ENCODE results near the gene DAB2IP. TPM values are rescaled to one million over a fixed set of nuclear protein-coding genes. Genes with fewer than 3 reads are reported as not detected.

The DAB2IP gene
- polyA plus RNA-seq, 1 donor: 48.6 TPM

DNA sequence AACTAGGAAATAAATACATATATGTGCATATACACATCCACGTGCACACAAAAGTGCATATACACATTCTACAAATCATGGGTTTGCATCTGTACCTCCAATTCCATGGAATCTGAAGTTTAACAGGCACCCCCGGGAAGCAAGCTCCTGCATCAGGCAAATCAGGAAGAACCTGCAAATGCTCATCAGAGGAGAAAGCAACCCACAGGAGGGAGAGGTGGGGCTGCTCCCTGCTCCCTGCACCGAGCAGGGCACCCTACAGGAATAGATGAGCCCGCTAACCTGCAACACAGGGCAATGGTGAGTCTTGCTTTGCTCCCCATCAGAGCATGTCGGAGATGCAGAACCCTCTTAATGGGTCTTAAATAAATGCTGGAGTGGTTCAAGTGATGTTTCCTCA lies 151.3 kb downstream of the DAB2IP start:
- DNase-seq: no peak

DNA sequence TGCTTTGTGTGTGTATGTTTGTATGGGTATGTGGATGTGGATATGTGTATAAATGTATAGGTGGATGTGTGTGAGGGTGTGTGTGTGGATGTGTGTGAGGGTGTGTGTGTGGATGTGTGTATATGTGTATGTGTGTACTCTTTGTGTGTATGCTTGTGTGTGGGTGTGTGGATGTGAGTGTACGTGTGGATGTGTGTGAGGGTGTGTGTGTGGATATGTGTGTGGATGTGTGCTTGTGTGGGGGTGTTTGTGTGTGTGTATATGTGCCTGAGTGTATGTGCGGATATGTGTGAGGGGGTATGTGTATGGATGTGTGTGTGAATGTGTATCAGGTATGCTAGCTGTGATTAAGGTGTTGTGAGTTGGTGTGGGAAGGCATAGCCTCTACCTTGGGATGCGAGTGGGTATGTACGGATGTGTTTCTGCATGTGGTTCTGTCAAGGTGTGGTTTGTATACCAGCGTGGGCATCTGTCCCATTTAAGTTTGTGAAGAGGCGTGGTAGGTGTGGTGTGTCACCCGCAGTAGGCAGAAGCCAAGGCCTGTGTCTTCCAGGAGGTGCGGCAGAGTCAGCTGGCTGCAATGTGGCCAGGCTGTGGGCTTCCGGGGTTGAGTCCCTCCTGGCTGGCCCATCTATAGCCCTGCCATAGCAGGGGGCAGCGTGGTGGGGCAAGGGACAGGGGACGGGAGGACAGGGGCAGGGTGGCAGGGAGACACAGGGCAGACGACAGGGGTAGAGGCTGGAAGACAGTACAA lies 155.8 kb downstream of the DAB2IP start:
- no peak for DNase-seq

DNA sequence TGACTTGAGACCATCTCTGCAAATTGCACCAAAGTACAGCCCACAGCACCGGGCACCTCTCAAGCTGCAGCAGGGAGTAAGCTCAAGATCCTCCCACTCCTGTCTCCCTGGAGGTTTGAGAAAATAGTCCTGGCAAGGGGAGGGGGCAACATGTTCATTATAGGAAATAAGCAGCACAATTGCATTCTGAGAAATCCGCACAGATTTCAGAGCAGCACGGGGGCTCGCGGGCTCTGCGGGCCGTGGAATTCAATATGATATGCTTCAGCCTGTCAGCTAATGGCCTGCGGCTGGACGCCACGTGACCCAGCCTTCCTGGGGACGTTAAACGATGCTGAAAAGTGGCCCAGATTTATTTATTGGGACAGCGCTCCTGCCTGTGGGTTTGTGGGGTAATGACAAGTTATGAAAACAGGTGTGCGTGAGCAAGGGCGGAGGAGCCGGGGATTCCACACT lies 156.4 kb downstream of the DAB2IP start:
- peak; percentile 32 for DNase-seq

DNA sequence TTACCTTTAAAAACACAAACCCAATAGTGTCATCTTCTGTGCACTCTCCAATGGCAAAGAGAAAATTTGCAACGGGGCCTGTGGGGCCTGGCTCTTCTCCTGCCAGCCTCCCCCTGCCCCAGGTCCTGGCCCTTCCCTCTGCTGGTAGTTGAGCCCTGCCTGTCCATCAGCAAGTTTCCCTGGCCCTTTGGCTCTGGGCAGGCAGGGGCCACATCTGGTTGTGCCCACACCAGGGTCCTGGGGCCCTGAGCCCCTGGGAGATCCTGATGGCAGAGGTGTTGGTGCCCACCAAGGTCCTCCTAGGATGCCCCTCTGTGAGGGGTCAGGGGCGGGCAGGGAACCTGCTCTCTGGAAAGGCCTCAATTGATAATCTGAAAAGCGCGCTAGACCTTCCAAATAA lies 157.3 kb downstream of the DAB2IP start:
- DNase-seq: no peak

DNA sequence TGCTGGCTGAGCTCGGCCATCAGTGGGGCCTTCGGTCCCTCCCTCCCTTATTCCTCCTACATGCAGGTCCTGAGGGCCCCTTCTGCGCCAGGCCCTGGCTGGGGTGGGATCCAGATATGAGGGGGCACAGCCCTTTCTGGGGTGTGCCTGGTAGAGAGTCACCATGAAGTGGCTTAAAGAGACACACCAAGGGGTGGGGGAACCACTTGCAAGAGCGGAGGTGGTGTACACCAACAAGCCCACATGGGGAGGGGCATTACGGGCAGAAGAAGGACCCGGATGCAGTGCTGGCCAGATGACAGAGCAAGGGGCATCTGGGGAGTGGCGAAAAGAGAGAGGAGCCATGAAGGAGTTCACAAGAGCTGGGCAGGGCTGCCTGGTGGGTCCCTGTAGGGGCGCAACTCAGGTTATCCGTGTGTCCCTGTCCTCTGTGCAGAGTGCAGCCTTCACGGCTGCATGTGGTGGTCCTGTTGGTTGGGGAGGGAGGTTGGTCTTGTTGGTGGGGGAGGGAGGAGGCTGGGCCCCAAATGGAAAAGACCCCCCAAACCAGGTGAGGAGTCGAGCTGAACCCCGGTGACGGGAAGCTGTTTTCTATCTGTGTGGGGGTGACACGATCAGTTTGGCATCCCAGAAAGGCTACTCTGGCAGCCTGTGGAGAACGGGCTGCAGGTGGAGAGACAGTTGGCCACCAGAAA lies 158.1 kb downstream of the DAB2IP start:
- no peak for DNase-seq

DNA sequence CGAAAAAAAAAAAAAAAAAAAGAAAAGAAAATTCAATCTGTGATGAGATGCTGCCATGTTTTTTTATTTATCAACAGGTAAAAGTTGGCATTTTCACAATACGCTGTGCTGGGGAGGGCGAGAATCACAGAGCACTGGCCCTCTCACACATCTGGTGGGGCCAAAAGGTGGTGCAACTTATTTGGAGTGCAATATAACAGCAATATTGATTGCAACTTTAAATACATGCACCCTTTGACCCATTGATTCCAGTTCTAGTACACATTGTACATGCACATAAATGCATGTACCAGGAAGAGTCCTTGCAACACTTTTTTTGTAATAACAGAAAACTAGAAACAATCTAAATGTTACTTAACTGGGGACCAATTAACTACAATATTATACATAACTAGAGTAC lies 159.1 kb downstream of the DAB2IP start:
- DNase-seq: no peak

DNA sequence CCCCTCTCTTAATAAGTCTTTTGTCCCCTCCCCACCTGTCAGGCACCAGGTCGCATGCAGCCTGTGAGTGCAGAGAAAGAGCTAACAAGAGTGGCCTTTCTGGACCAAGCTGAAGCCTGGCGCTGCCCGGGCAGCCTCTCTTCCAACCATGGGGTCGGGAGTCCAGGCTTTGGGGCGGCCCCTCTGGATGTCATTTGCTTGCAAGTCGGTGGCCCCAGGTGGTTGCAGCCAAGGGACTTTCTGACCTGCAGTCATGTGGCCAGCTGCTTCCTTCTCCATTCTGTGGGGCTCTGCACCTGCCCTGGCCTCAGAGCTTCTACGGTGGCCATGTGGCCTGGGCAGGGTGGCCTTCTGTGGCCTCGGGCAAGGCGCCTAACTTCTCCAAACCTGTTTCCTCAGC lies 159.7 kb downstream of the DAB2IP start:
- no peak for DNase-seq

DNA sequence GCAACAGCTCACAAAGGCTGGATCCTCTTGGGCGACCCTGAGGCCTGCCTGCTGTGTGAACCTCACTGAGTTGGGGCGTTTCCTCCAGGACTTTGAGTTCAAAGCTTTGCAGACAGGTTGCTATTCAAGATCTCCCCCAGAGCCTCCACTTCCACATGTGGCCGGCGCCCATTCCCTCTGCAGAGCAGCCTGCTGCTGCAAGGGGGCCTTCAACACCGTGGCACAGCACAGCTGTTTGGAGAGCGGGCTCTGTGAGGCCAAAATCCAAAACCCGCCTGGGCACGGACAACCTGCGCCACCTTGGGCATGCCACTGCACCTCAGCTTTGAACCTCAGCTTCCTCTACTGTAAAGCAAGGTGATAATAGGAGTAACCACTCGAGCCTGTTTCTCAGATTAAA lies 160.3 kb downstream of the DAB2IP start:
- DNase-seq: no peak

DNA sequence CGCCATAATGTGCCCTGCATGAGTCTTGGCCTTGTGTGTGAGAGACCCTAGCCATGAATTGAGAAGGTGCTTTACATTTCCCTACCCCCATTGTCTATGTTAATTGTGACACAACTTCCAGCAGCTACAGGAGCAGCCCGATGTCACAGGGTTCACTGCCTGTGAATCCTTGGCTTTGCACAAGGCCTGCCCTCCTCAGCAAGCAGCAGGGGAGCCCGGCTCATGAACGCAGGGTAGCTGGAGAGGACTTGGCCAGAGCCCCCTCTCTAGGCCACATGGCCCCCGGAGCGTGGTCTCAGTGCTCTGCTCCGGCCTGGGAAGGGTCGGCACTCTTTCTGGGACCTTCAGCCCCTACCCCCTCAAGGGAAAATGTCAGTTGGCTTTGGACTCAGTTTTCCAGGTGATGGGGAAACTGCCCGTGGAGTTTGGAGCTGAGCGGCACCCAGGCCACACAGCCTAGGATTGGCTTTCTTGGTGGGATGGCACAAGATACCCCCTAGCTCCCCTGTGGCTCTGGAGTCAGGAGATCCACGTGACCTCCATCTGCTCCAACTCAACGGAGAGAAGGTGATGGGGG lies 160.8 kb downstream of the DAB2IP start:
- no peak for DNase-seq

DNA sequence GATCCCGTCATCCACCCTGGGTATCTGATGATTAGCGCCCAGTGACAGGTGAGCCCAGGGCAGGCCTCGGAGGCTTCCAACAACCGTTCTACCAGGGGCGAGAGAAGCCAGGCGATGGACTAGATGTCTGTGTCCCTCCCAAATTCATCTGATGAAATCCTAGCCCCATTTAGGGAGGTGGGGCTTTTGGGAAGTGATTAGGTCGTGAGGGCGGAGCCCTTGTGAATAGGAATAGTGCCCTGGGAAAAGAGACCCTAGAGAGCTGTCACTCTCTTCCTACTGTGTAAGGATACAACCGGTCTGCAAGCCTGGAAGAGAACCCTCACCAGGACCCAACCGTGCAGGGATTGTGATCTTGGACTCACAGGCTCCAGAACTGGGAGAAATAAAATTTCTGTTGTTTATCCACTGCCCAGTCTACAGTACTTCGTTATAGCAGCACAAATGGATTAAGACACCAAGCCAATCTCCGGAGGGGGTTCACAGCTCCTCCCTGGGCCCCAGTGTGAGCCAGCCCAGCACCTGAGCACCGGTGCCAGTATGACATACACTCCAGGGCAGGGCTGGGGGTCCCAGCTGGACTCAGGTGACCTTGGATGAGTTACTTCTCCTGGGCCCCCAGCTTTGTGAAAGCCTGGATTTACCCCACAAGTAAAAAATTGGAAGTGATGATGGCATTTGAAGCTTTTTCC lies 162.2 kb downstream of the DAB2IP start:
- no peak for DNase-seq

DNA sequence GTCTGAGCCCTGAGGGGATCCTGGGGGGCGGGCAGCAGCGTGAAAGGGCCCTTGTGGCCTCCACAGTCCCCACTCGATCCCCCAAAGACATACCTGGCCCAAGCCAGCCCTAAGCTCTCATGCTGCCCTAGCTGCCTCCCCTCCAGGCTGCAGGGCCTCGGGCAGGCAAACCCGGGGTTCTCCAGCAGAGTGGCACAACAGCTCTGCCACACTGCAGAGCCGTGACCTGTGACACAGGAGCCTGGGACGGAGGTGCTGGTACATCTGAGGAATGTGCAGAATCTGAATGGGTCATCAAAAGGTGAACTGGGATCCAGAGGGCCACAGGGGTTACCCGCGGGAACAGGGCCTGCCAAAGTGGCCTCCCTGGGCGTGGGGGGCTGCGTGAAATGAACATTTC lies 163.2 kb downstream of the DAB2IP start:
- DNase-seq: no peak

DNA sequence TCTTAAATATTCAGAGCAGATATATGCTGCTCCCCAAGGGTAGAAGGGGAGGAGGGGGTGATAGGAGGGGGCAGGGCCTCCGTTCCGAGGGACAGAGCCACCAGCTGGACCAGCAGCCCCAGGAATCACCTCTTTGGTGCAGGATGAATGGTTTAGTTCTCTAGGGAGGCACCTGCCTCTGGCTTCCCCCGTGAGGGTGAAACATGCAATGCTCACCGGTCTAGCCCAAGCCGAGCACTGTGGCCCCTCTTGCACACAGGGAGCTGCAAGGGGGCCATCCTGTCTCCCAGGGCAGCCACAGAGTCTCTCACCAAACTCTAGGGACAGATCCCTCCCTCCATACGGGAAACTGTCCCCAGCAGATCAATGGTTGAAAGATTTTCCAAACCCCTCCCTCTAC lies 163.7 kb downstream of the DAB2IP start:
- DNase-seq: no peak

DNA sequence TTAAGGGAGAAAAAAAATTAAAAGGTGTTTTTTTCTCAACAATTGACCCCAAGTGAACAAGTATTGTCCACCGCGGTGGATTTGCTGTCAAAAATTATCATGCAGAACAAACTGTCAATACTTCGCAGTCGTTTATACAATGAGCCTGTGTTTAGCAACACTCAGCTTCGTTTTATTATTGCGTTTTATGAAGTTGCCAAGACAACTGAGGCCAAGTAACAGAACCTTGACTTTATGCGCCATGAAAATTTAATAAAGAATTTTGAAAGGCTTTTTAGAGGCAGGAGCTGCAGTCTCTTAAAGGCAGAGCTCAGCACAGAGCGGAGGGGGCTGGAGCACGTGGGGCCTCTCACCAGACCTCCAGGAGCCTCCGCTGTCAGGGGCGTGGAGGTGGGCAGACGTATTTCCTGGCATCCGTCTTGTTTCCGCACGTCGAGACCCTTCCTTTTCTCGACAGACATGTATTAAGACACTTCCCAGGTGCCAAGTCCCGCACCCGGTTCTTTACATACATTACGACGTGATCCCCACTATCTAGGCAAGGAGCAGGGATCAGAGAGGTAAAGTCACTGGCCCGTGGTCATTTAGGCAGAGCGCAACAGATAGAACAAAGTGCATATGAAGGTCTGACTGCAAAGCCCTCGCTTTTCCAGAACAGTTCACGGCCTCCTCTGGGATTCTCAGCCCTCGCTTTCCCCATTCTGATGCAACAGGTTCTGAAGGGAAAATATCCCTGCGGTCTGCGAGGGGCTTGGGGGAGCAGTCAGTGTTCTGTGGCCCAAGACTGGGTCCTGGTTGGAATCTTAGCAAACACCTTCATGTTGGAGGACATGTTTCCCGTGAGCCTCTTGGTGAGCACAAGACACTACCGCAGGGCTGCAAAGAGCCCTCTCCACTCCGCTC lies 164.4 kb downstream of the DAB2IP start:
- no peak for DNase-seq

DNA sequence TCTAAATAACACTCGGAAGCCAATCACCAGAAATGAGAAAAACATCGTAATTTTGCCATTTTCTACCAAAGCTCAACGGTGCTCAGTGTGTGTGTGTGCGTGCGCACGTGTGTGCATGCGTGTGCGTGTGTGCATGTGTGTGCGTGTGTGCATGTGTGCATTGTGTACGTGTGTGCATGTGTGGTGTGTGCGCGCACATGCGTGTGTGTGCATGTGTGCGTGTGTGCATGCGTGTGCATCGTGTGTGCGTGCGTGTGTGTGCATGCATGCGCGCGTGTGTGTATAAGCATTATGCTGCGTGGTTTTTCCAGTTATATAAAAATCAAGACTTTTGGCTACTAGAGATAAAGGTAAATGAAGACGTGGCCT lies 165.0 kb downstream of the DAB2IP start:
- DNase-seq: no peak

DNA sequence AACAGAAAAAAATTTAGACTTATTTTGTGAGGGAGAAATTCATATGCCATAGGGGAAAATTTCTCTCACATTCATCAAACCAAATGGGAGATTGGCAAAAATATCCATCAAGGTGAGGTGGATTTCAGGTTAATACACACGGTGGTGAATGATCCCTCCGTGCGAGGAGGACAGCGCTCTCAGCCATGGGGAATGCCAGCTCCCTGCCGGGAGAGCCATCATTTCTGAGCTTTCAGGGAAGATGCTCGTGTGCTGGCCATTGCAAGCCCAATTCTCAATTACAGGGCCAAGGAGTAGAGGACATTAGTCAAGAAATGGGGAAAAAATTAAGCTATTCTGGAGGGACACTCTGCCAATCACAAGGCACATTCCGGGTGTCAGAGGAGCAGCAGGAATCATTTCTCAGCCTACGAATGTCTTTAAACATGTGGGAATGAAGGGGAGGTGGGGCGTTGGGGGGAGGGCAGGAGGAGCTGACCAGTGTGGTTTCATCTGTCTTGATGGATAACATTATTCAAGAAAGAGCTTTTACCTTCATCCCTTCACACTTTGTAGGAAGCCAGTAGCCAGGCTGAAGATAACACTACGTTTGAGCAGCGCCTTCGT lies 165.5 kb downstream of the DAB2IP start:
- DNase-seq: no peak

DNA sequence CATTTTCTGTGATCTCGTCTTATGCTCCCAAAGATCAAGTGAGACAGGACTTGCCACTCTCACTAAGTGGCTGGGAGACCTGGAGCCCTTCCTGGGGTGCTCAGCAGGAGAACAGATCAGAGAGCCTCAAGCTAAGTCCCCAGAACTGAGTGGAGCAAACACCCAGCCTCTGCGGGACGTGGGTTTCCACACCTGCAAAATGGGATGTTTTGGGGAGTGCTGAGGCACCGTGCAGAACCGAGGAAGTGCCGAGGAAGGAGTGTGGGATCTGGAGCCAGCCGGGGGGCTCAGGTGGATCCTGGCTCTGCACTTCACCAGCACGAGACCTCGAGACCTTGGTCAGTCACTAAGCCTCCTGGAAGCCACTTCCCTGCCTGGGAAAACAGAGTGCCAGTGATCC lies 166.0 kb downstream of the DAB2IP start:
- no peak for DNase-seq

DNA sequence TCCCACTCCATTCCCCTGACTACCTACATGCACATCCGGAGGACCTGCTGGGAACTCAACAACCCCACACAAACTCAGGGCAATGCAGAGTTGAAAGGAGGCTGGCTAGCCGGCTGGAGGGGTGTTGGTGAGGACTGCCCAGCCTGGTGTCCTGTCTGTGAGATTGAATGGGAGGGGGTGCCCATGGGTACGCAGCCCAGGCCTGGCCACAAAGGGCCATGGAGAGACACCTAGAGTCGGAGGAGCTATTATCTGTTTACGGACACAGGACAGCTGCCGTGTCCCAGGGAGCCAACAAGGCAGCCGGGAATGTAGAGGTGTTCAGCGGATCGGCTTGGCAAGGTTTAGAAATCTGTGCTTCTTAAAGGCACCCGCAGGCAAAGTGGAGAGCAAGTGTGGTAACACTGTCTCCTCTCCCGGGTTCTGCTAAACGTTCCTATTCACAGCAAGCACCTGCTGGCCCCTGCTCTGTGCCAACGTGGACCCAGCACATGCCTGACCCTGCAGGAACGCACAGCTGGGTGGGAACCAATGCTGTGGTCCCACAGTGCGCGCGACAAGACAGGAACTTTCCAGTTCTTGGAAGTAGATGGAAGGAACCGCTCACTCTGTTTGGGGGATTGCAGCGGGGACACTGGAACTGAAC lies 166.7 kb downstream of the DAB2IP start:
- DNase-seq: no peak

DNA sequence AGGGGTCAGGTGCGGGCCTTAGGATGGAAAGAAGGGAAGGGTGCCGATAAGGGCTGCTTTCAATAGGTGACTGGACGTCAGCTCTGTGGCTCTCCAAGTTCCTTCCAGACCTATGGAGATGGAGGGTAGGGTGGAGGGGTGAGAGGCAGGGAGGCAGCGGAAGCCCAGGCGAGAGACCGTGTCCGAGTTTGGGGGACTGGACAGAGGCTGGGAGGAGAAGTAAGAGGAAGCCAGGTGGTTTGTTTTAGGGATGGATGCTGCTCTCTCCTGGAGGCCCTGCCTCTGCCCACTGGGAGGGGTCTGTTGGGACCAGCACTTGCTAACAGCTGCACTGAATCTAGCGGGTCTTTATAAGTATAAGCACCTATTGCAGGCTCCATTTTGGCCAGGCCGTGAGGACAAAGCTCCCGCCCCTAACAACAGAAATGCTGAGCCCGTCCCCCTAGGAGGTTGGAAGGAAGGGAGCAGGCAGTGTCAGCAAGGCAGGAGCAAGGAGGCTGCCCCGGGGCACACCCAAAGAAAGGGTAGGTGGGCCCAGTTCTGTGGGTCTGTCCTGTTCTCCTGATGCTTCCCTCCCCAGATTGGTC lies 167.5 kb downstream of the DAB2IP start:
- no peak for DNase-seq

DNA sequence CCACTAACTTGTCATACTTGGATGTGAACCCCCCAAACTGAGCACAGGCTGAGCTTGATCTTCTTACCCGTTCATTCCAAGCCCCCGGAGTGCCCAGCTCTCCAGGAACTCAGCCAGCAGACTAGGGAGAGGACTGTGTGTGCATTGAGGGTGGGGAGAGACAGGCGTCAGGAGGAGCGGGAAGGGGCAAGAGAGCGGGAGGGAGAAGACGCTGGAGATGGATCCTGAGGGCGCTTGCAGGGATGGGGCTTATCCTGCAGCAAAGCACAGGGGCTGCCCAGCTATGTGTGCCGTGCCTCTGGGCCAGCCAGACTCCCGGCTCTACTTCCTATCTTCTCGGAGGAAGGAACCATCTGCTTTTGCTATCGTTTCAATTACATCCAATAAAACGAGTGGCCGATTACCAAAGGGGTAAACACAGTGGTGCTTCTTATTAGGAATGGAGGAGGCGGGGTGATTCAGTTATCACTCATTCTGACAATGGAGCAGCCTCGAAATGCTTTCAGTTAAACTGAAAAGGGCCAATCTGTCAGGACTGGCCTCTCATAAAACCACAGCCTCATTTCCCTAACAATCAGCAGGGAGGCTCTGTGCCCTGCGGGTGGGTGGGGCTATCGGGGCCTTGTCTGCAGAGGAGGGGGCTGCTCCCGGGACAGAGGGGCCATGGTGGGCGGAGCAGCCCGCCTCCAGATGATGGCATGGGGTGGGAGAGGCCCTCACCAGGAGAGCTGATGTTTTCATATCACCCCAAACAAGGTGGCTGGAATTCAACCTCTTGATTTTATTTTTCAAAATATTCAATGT lies 168.2 kb downstream of the DAB2IP start:
- no peak for DNase-seq
